Astrocyte of the cerebellum (primary cell): ENCODE results near the gene SLC11A1.
A peak's percentile ranks its signal among the peaks of the same experiment; 100 is the strongest.

Source experiments
- DNase-seq: peaks from one replicate; pipeline ENCODE4 v3.0.0-alpha.2; 2011; ENCODE audit warnings: low read depth
- H3K4me3 ChIP-seq: 2 replicates; pipeline ENCODE4 v1.5.1; 2011; ENCODE audit warnings: mild to moderate bottlenecking, low read depth, low read length, moderate library complexity
- in situ Hi-C: cut with HindIII; loops from 2 replicates; pipeline ENCODE4 v1.10.0; 2017; ENCODE audit warnings: low sequenced_read_pairs
- TF ChIP-seq, protein P1 (sequence below): IDR thresholded peaks from 2 replicates; pipeline ENCODE4 v1.5.1; 2012; ENCODE audit warnings: low read length, low read depth, moderate library complexity, mild to moderate bottlenecking; ENCODE audit errors: missing control alignments

SLC11A1 gene

DNA sequence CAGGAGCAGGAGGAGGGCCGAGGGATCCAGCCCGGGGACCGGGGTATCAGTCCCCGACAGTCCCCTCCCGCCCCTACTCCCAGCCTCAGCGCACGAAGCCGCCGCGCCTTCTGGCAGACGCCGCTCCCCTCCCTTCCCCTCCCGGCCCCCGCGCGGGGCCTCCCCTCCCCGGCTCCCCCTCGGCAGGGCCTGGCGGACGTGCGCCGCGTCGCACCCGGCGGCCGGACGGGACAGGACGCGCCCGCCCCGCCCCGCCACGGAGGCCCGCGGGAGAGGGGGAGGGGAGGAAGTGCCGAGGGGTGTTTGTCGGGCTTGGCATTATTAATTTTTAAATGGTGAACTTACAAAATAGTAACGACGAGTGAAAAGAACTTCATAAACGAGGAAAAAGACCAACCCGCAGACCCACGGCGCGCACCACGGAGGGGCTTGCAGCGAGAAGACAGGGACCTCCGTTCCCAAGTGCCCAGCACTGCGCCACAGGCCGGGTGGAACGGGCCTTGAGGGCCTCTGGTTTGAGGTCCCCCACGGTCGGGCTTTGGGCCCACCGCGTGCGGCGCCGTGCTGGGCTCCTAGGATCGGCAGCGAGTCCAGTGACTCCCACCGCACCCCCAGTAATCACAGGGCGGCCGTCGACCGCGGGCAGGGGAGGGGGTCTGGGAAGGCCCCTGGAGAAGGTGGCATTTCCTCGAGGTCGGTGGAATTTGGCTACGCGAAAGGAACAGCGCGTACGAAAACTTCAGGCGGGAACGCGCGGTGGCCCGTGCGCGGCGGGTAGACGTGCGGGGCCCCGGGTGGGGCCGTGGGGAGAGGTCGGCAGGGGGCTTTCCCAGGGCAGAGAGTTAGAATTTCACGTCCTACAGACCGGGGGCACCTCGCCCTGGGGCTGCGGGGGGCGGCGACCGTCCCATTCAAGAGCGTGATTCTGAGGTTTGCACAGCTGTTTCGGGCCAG, 16.6 kb downstream of the SLC11A1 start:
- no peak for DNase-seq
- in situ Hi-C loops, result no loop called here
- TF ChIP-seq, protein P1, sequence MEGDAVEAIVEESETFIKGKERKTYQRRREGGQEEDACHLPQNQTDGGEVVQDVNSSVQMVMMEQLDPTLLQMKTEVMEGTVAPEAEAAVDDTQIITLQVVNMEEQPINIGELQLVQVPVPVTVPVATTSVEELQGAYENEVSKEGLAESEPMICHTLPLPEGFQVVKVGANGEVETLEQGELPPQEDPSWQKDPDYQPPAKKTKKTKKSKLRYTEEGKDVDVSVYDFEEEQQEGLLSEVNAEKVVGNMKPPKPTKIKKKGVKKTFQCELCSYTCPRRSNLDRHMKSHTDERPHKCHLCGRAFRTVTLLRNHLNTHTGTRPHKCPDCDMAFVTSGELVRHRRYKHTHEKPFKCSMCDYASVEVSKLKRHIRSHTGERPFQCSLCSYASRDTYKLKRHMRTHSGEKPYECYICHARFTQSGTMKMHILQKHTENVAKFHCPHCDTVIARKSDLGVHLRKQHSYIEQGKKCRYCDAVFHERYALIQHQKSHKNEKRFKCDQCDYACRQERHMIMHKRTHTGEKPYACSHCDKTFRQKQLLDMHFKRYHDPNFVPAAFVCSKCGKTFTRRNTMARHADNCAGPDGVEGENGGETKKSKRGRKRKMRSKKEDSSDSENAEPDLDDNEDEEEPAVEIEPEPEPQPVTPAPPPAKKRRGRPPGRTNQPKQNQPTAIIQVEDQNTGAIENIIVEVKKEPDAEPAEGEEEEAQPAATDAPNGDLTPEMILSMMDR, result no peak
- H3K4me3 ChIP-seq, result peak overlapping the region; percentile 86

GRCh38 chr2:218399391-218400166, 17.5 kb downstream of the SLC11A1 start, which contains the start of gene CTDSP1:
CTDSP1 (plus strand) TSS chr2:218399868; CDS start chr2:218400091, 223 bp downstream.
- in situ Hi-C loops, result no loop called here
- TF ChIP-seq, protein P1, result no peak
- H3K4me3 ChIP-seq, result peak within 1 kb of the TSS; percentile 86
- DNase-seq, result peak; percentile 93

GRCh38 chr2:218400167-218400929, 18.3 kb downstream of the SLC11A1 start:
- no peak for DNase-seq
- H3K4me3 ChIP-seq, result peak overlapping the region; percentile 86
- TF ChIP-seq, protein P1, result no peak
- in situ Hi-C loops, result no loop called here

- no peak for DNase-seq
- TF ChIP-seq, protein P1, result no peak
- peak overlapping the region; percentile 86 for H3K4me3 ChIP-seq
- in situ Hi-C loops, result no loop called here
Observed at GRCh38 chr2:218400930-218401881, 19.1 kb downstream of the SLC11A1 start.

DNA sequence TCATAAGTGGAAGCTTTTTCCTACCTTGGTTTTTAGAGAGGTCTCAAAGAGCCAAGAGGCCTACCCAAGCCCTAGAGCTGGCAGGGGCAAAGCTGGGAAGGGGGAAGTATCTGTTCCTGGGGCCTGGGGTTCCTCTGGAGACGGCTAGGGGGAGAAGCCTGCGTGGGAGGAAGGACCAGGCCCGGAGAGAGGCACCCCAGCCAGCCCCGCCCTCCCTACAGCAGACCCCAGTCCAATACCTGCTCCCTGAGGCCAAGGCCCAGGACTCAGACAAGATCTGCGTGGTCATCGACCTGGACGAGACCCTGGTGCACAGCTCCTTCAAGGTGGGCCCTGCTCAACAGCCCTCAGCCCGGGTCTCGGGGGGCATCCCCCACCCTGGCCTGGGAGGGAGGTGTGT, 19.8 kb downstream of the SLC11A1 start:
- peak overlapping the region; percentile 86 for H3K4me3 ChIP-seq
- no peak for DNase-seq
- in situ Hi-C loops, result no loop called here
- TF ChIP-seq, protein P1, result no peak
